Loucy (cell line): ENCODE measurements around the gene TRIM75.

Experiments used
- H2AFZ ChIP-seq: fragments of 200-600 bp; sonication (generic); 2 replicates; pipeline ENCODE4 v1.6.0; 2016; ENCODE audit warnings: antibody characterized with exemption, mild to moderate bottlenecking, low read length, moderate library complexity
- H3F3A ChIP-seq: fragments of 200-600 bp; 2 replicates; pipeline ENCODE4 v1.6.0; 2016; ENCODE audit warnings: antibody characterized with exemption, low read depth, mild to moderate bottlenecking
- H3K27me3 ChIP-seq: fragments of 200-600 bp; sonication (generic); 2 replicates; pipeline ENCODE4 v1.6.1; 2014; ENCODE audit warnings: low read length, mild to moderate bottlenecking; ENCODE audit not compliant: insufficient read depth, poor library complexity, severe bottlenecking
- H3K36me3 ChIP-seq: fragments of 200-600 bp; sonication (generic); 2 replicates; pipeline ENCODE4 v1.6.1; 2016; ENCODE audit warnings: low read length; ENCODE audit not compliant: insufficient read depth
- H3K4me1 ChIP-seq: fragments of 200-600 bp; sonication (generic); 2 replicates; pipeline ENCODE4 v1.5.1; 2014; ENCODE audit warnings: low read length, mild to moderate bottlenecking; ENCODE audit not compliant: insufficient read depth, poor library complexity, severe bottlenecking
- H3K4me2 ChIP-seq: fragments of 200-600 bp; sonication (generic); 2 replicates; pipeline ENCODE4 v1.6.0; 2014; ENCODE audit warnings: antibody characterized with exemption, low read length, low read depth, mild to moderate bottlenecking; ENCODE audit not compliant: poor library complexity, severe bottlenecking
- H3K4me3 ChIP-seq: fragments of 200-600 bp; sonication (generic); 2 replicates; pipeline ENCODE4 v1.5.1; 2014; ENCODE audit warnings: low read length, mild to moderate bottlenecking, mixed read lengths; ENCODE audit not compliant: poor library complexity, severe bottlenecking
- H3K79me2 ChIP-seq: fragments of 200-600 bp; sonication (generic); 2 replicates; pipeline ENCODE4 v1.6.1; 2014; ENCODE audit warnings: low read length; ENCODE audit not compliant: insufficient read depth
- H3K9ac ChIP-seq: fragments of 200-600 bp; sonication (generic); 2 replicates; pipeline ENCODE4 v1.6.0; 2014; ENCODE audit warnings: mild to moderate bottlenecking, low read depth, low read length, moderate library complexity; ENCODE audit not compliant: poor library complexity, severe bottlenecking
- H3K9me2 ChIP-seq: fragments of 200-600 bp; sonication (generic); replicated peaks from 2 replicates; pipeline ENCODE4 v1.6.1; 2016; ENCODE audit warnings: low read depth, low read length, mixed read lengths
- H3K9me3 ChIP-seq: fragments of 200-600 bp; sonication (generic); 2 replicates; pipeline ENCODE4 v1.6.1; 2014; ENCODE audit warnings: mild to moderate bottlenecking, antibody characterized with exemption, low read length, low read depth; ENCODE audit not compliant: insufficient read depth
- H4K20me1 ChIP-seq: fragments of 200-600 bp; sonication (generic); 2 replicates; pipeline ENCODE4 v1.6.0; 2014; ENCODE audit warnings: antibody characterized with exemption, low read length, mild to moderate bottlenecking; ENCODE audit not compliant: insufficient read depth, poor library complexity, severe bottlenecking
- EZH2phosphoT487 ChIP-seq: fragments of 200-600 bp; IDR thresholded peaks from 2 replicates; pipeline ENCODE4 v1.6.1; 2018; ENCODE audit warnings: antibody characterized with exemption, mild to moderate bottlenecking, moderate library complexity, borderline replicate concordance
- TF ChIP-seq, protein P1 (sequence below): fragments of 200-600 bp; sonication (generic); conservative IDR thresholded peaks from 2 replicates; pipeline ENCODE4 v1.5.1; 2014; ENCODE audit warnings: mild to moderate bottlenecking, antibody characterized with exemption, low read length

The TRIM75 gene

GRCh38 chr4:165006886-165007285 is 46.8 kb upstream of the TRIM75 start:
- no peaks in the 10 kb centered on the region for H3K9me2 ChIP-seq
- TF ChIP-seq, protein P1, sequence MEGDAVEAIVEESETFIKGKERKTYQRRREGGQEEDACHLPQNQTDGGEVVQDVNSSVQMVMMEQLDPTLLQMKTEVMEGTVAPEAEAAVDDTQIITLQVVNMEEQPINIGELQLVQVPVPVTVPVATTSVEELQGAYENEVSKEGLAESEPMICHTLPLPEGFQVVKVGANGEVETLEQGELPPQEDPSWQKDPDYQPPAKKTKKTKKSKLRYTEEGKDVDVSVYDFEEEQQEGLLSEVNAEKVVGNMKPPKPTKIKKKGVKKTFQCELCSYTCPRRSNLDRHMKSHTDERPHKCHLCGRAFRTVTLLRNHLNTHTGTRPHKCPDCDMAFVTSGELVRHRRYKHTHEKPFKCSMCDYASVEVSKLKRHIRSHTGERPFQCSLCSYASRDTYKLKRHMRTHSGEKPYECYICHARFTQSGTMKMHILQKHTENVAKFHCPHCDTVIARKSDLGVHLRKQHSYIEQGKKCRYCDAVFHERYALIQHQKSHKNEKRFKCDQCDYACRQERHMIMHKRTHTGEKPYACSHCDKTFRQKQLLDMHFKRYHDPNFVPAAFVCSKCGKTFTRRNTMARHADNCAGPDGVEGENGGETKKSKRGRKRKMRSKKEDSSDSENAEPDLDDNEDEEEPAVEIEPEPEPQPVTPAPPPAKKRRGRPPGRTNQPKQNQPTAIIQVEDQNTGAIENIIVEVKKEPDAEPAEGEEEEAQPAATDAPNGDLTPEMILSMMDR: no peak
- no peak for TF ChIP-seq EZH2phosphoT487
- no peaks in the 10 kb centered on the region for H3F3A ChIP-seq
- no peaks in the 10 kb centered on the region for H3K27me3 ChIP-seq
- no peak overlapping the region for H3K9ac ChIP-seq
- no peaks in the 10 kb centered on the region for H3K9me3 ChIP-seq
- no peaks in the 10 kb centered on the region for H3K79me2 ChIP-seq
- no peaks in the 10 kb centered on the region for H3K4me1 ChIP-seq
- H2AFZ ChIP-seq: no peak overlapping the region
- no peaks in the 10 kb centered on the region for H3K36me3 ChIP-seq
- no peak overlapping the region for H3K4me2 ChIP-seq
- H3K4me3 ChIP-seq: no peak overlapping the region
- H4K20me1 ChIP-seq: no peaks in the 10 kb centered on the region

- H3K4me1 ChIP-seq: no peaks in the 10 kb centered on the region
- no peak overlapping the region for H3K4me3 ChIP-seq
- no peaks in the 10 kb centered on the region for H3K9me2 ChIP-seq
- TF ChIP-seq EZH2phosphoT487: no peak
- no peaks in the 10 kb centered on the region for H3K27me3 ChIP-seq
- H3K4me2 ChIP-seq: no peak overlapping the region
- no peaks in the 10 kb centered on the region for H3K36me3 ChIP-seq
- H3K9ac ChIP-seq: no peak overlapping the region
- H3K9me3 ChIP-seq: no peaks in the 10 kb centered on the region
- no peaks in the 10 kb centered on the region for H3F3A ChIP-seq
- H3K79me2 ChIP-seq: no peaks in the 10 kb centered on the region
- H4K20me1 ChIP-seq: no peaks in the 10 kb centered on the region
- H2AFZ ChIP-seq: no peak overlapping the region
These were observed 44.0 kb upstream of the TRIM75 start for GRCh38 chr4:165009493-165010227.

DNA sequence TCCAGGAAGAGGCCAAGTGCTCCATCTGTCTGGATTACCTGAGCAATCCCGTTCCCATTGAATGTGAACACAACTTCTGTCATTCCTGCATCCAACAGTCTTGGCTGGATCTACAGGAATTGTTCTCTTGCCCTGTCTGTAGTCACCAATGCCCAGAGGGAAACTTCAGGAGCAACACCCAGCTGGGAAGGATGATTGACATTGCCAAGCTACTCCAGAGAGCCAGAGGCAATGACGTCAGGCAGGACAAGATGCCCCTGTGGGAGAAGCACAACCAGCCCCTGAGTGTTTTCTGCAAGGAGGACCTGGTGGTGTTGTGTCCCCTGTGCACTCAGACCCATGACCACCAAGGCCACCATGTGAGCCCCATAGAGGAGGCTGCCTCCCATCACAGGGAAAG is 43.2 kb upstream of the TRIM75 start:
- Histone ChIP-seq H3K9me2 (no peaks in the 10 kb centered on the region), H3K9ac (no peak overlapping the region), H3K4me2 (no peak overlapping the region)

More for the DNA sequence above, 43.2 kb upstream of the TRIM75 start:
- Histone ChIP-seq H2AFZ (no peak overlapping the region), H3K79me2 (no peaks in the 10 kb centered on the region), H3F3A (no peaks in the 10 kb centered on the region), H3K36me3 (no peaks in the 10 kb centered on the region), H3K4me3 (no peak overlapping the region), H3K4me1 (no peaks in the 10 kb centered on the region), H4K20me1 (no peaks in the 10 kb centered on the region), H3K27me3 (no peaks in the 10 kb centered on the region), H3K9me3 (no peaks in the 10 kb centered on the region)
- TF ChIP-seq, protein P1: no peak
- no peak for TF ChIP-seq EZH2phosphoT487
